GM15510 (cell line): ENCODE data around the gene DNAJB14.

Experiments used
- POLR2A ChIP-seq: IDR thresholded peaks from 3 replicates; pipeline ENCODE4 v1.6.1; 2011; ENCODE audit warnings: borderline replicate concordance; ENCODE audit not compliant: insufficient read length; ENCODE audit errors: extremely low read depth

The DNAJB14 gene

GRCh38 chr4:99894161-99894997 lies 52.0 kb downstream of the DNAJB14 start, which contains the start of gene LAMTOR3:
LAMTOR3 (minus strand) TSS chr4:99894427; CDS start chr4:99893963, 464 bp downstream.
- TF ChIP-seq POLR2A, result peak; percentile 60

GRCh38 chr4:99893839-99894160 lies 52.6 kb downstream of the DNAJB14 start:
- TF ChIP-seq POLR2A, result no peak

- TF ChIP-seq POLR2A, result no peak
Measured at GRCh38 chr4:99893029-99893428, 53.4 kb downstream of the DNAJB14 start.

GRCh38 chr4:99891351-99891750 lies 55.1 kb downstream of the DNAJB14 start:
- no peak for TF ChIP-seq POLR2A

GRCh38 chr4:99887837-99888236 lies 58.6 kb downstream of the DNAJB14 start:
- TF ChIP-seq POLR2A, result no peak

- no peak for TF ChIP-seq POLR2A
Measured at GRCh38 chr4:99886146-99886545, 60.3 kb downstream of the DNAJB14 start.

- TF ChIP-seq POLR2A, result no peak
Measured at GRCh38 chr4:99885687-99886086, 60.7 kb downstream of the DNAJB14 start.

GRCh38 chr4:99885063-99885664 lies 61.3 kb downstream of the DNAJB14 start:
- TF ChIP-seq POLR2A, result no peak

- no peak for TF ChIP-seq POLR2A
Measured at GRCh38 chr4:99879458-99879857, 67.0 kb downstream of the DNAJB14 start.

GRCh38 chr4:99878604-99879003 lies 67.8 kb downstream of the DNAJB14 start:
- TF ChIP-seq POLR2A, result no peak

- no peak for TF ChIP-seq POLR2A
Measured at GRCh38 chr4:99876946-99877345, 69.5 kb downstream of the DNAJB14 start.

GRCh38 chr4:99875071-99875470 lies 71.3 kb downstream of the DNAJB14 start:
- TF ChIP-seq POLR2A, result no peak

- no peak for TF ChIP-seq POLR2A
Measured at GRCh38 chr4:99872570-99872969, 73.8 kb downstream of the DNAJB14 start.

GRCh38 chr4:99868126-99868596 lies 78.3 kb downstream of the DNAJB14 start:
- TF ChIP-seq POLR2A, result no peak

GRCh38 chr4:99863804-99864203 lies 82.6 kb downstream of the DNAJB14 start:
- no peak for TF ChIP-seq POLR2A
